ENCODE data around the gene DRC1. TPM values are rescaled to one million over a fixed set of nuclear protein-coding genes. Genes with fewer than 3 reads are reported as not detected.

Gene DRC1
- total and polyA plus RNA-seq, 2 of the 13 experiments (the other 11 are each of a cell fraction or from before 2014, with no cell fraction given), result 0.07 TPM; not detected in 1

- DNase-seq (ENCODE audit: low spot score) (no peak), FAIRE-seq (no peak), ATAC-seq (no peak)
- Histone ChIP-seq H2AFZ (ENCODE audit: low read length) (no peak overlapping the region), H3K36me3 (replicated peaks in 1 of 2; ENCODE audit: control insufficient read depth in 1 of 2, insufficient read depth in 2 of 2, low read length in 2 of 2) (no peaks in the 10 kb centered on the region), H3K9me3 (ENCODE audit: low read length) (peaks cover 5% of the 10 kb centered on the region), H4K20me1 (ENCODE audit: insufficient read depth, low read length) (no peaks in the 10 kb centered on the region), H3K27me3 (ENCODE audit: control insufficient read depth in 1 of 2, insufficient read depth in 2 of 2, low read length in 2 of 2) (peaks cover 0 to 5% of the 10 kb centered on the region in 2 experiments; a peak in 3 of 5 replicates), H3K4me1 (ENCODE audit: insufficient read depth, low read length) (no peaks in the 10 kb centered on the region), H3K4me3 (replicated peaks in 1 of 3; ENCODE audit: insufficient read depth in 1 of 3, low read depth in 2 of 3, low read length in 3 of 3) (no peak overlapping the region), H3K27ac (ENCODE audit: extremely low read length, insufficient read depth, low read length) (no peak overlapping the region), H3K79me2 (ENCODE audit: insufficient read depth, low read length) (no peaks in the 10 kb centered on the region), H3K9ac (ENCODE audit: insufficient read depth, low read depth, low read length) (no peak overlapping the region), H3K4me2 (ENCODE audit: low read depth, low read length) (no peak overlapping the region)
- 44% methylated on average over 33 of the region's 34 CpGs for WGBS (ENCODE audit: low lambda C conversion rate)
- in situ Hi-C loops (cut with HindIII; ENCODE audit: extremely low pct_ligation_motif_present, low pct_unique_long_range_greater_than_20kb), result no loop called here
- CTCF ChIA-PET (ENCODE audit: low intra/inter-chr PET ratio, low total read pairs), result interaction anchor here (2.1 kb wide), 1 partner anchor 105 kb away, joined by 10 read pairs; no protein-coding TSS in a partner anchor
- TF ChIP-seq PAXIP1 (CRISPR knock-in tag; conservative IDR thresholded peaks at IDR 0.05), result no peak
- peak; percentile 17 for TF ChIP-seq HNRNPLL (IDR thresholded peaks at IDR 0.05; ENCODE audit: low read depth, low read length, poor library complexity, severe bottlenecking)
- POLR2A ChIA-PET, result no interaction called here
- no TSS peak for BruUV-seq (replicated peaks)
- intact Hi-C loops (cut with micrococcal nuclease; ENCODE audit: unreplicated experiment), result no loop called here
These were observed 71.3 kb downstream of the DRC1 start for GRCh38 chr2:26472821-26473655.

DNA sequence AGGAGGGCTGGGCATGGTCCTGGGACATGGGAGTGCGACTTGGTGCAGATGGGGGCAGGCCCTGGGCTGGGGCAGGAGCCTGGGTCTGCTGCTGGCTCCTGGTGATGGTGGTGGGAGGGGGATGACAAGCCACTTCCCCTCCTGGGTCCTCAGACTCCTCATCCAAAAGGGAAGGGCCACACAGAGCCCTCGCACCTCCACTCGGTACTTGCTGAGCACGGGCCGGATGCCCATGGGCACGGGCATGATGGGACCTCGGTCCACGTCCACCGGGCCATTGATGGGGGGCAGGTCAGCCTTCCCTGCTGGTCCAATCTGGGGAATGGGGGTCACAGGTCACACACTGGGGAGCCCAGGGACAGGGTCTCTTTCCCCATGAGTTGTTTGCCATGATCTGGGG, 72.1 kb downstream of the DRC1 start:
- in situ Hi-C loops (cut with HindIII; ENCODE audit: extremely low pct_ligation_motif_present, low pct_unique_long_range_greater_than_20kb) (no loop called here), intact Hi-C loops (cut with micrococcal nuclease; ENCODE audit: unreplicated experiment) (no loop called here)
- TF ChIP-seq ZNF3 (CRISPR knock-in tag; IDR thresholded peaks at IDR 0.05), result no peak
- no peak for TF ChIP-seq TRAFD1 (CRISPR knock-in tag; IDR thresholded peaks at IDR 0.05; ENCODE audit: borderline replicate concordance)
- TF ChIP-seq ZNF549 (CRISPR knock-in tag; IDR thresholded peaks at IDR 0.05), result no peak
- peaks cover 0 to 5% of the 10 kb centered on the region in 2 experiments; a peak in 3 of 5 replicates for H3K27me3 ChIP-seq (ENCODE audit: control insufficient read depth in 1 of 2, insufficient read depth in 2 of 2, low read length in 2 of 2)
- DNase-seq (ENCODE audit: low spot score), result no peak
- no peak overlapping the region for H3K9ac ChIP-seq (ENCODE audit: insufficient read depth, low read depth, low read length)
- CTCF ChIA-PET (ENCODE audit: low intra/inter-chr PET ratio, low total read pairs), result no interaction called here
- no TSS peak for BruUV-seq (replicated peaks)
- H4K20me1 ChIP-seq (ENCODE audit: insufficient read depth, low read length), result no peaks in the 10 kb centered on the region
- no peak for FAIRE-seq
- H3K9me3 ChIP-seq (ENCODE audit: low read length), result peaks cover 5% of the 10 kb centered on the region
- H3K79me2 ChIP-seq (ENCODE audit: insufficient read depth, low read length), result no peaks in the 10 kb centered on the region
- no peak for ATAC-seq
- no peaks in the 10 kb centered on the region for H3K36me3 ChIP-seq (replicated peaks in 1 of 2; ENCODE audit: control insufficient read depth in 1 of 2, insufficient read depth in 2 of 2, low read length in 2 of 2)
- no peak overlapping the region for H3K27ac ChIP-seq (ENCODE audit: extremely low read length, insufficient read depth, low read length)
- H3K4me1 ChIP-seq (ENCODE audit: insufficient read depth, low read length), result no peaks in the 10 kb centered on the region
- 61% methylated on average over 9 of the region's 9 CpGs for WGBS (ENCODE audit: low lambda C conversion rate)
- no peak overlapping the region for H3K4me3 ChIP-seq (replicated peaks in 1 of 3; ENCODE audit: insufficient read depth in 1 of 3, low read depth in 2 of 3, low read length in 3 of 3)
- no peak overlapping the region for H3K4me2 ChIP-seq (ENCODE audit: low read depth, low read length)
- no peak overlapping the region for H2AFZ ChIP-seq (ENCODE audit: low read length)
- POLR2A ChIA-PET, result no interaction called here
